CD4-positive, alpha-beta memory T cell (primary cell): Measurements from ENCODE around the gene RMC1. TPM values are rescaled to one million over a fixed set of nuclear protein-coding genes. Genes with fewer than 3 reads are reported as not detected.
A peak's percentile ranks its signal among the peaks of the same experiment; 100 is the strongest.

ENCODE experiments used
- CTCF ChIA-PET: fragments of 350-600 bp; sonication (Branson Sonifier 250); formaldehyde crosslinking; loops from one replicate; lab custom pipeline; 2021; ENCODE audit warnings: inconsistent platforms; ENCODE audit not compliant: partially characterized antibody; lab: Charles Lee
- POLR2A ChIA-PET: fragments of 350-600 bp; sonication (Branson Sonifier 250); formaldehyde crosslinking; loops from one replicate; lab custom pipeline; 2021; ENCODE audit not compliant: partially characterized antibody; lab: Charles Lee
- DNase-seq, 5 donors: peaks; one replicate each; pipeline versions ENCODE4 v3.0.0 to v3.0.0-alpha.2; 2020 to 2022; ENCODE audit warnings: mixed read lengths in 1 of 5
- H3K27ac ChIP-seq: one replicate; pipeline ENCODE4 v1.7.0; 2013; ENCODE audit warnings: low read depth, low read length
- H3K27me3 ChIP-seq: 2 replicates; pipeline ENCODE4 v1.7.0; 2013; ENCODE audit warnings: mild to moderate bottlenecking, low read length, moderate library complexity; ENCODE audit not compliant: insufficient read depth
- H3K36me3 ChIP-seq: 2 replicates; pipeline ENCODE4 v1.7.0; 2013; ENCODE audit warnings: mild to moderate bottlenecking, low read length, moderate library complexity; ENCODE audit not compliant: insufficient read depth
- H3K4me1 ChIP-seq: 2 replicates; pipeline ENCODE4 v1.7.0; 2013; ENCODE audit warnings: mild to moderate bottlenecking, low read length, moderate library complexity; ENCODE audit not compliant: insufficient read depth
- H3K4me3 ChIP-seq, 2 donors: one replicate each; pipeline ENCODE4 v1.7.0; 2013; ENCODE audit warnings: low read length in 2 of 2, mild to moderate bottlenecking in 1 of 2
- H3K9me3 ChIP-seq, 2 donors: one replicate each; pipeline ENCODE4 v1.7.0; 2013; ENCODE audit warnings: low read length in 2 of 2, control low read depth in 1 of 2; ENCODE audit not compliant: control insufficient read depth in 1 of 2
- H3K27ac Mint-ChIP-seq, 7 donors: one replicate each; pipeline ENCODE4 v1.8.0; 2020 to 2021; ENCODE audit warnings: mixed read lengths in 7 of 7, mild to moderate bottlenecking in 6 of 7, inconsistent platforms in 3 of 7, moderate library complexity in 3 of 7
- H3K27me3 Mint-ChIP-seq, 2 donors: one replicate each; pipeline ENCODE4 v1.8.0; 2020 to 2021; ENCODE audit warnings: mixed read lengths in 2 of 2
- H3K36me3 Mint-ChIP-seq, 2 donors: one replicate each; pipeline ENCODE4 v1.8.0; 2020 to 2021; ENCODE audit warnings: mixed read lengths in 2 of 2, inconsistent platforms in 1 of 2, mild to moderate bottlenecking in 1 of 2
- H3K4me1 Mint-ChIP-seq, 4 donors: one replicate each; pipeline ENCODE4 v1.8.0; 2020 to 2021; ENCODE audit warnings: mixed read lengths in 4 of 4, mild to moderate bottlenecking in 1 of 4
- H3K4me3 Mint-ChIP-seq, 8 donors: one replicate each; pipeline ENCODE4 v1.8.0; 2020 to 2021; ENCODE audit warnings: mixed read lengths in 8 of 8, mild to moderate bottlenecking in 7 of 8, moderate library complexity in 6 of 8, inconsistent platforms in 3 of 8
- H3K9me3 Mint-ChIP-seq, 8 donors: one replicate each; pipeline ENCODE4 v1.8.0; 2020 to 2021; ENCODE audit warnings: mixed read lengths in 8 of 8, mild to moderate bottlenecking in 5 of 8, inconsistent platforms in 3 of 8, moderate library complexity in 1 of 8
- intact Hi-C: fragments of 100-400 bp; cut with micrococcal nuclease; formaldehyde crosslinking; loops from one replicate; pipeline ENCODE4 v1.15.1; 2023
- polyA plus RNA-seq, 2 donors: library from polyadenylated mRNA; unstranded; fragments of 300-500 nt; fragmentation: Illumina TruSeq; gene quantifications; one replicate each; pipeline ENCODE4 v1.2.3, GENCODE V29; 2021
- total RNA-seq, 2 experiments: library from RNA; stranded (reverse); gene quantifications; one replicate each; pipeline ENCODE4 v1.2.3, GENCODE V29; 2021

The RMC1 gene
- total and polyA plus RNA-seq, 4 experiments from 2014 or later: 42.7 to 56.6 (median 51.2) TPM

GRCh38 chr18:23519734-23520133 lies 16.4 kb downstream of the RMC1 start:
- H3K4me1 Mint-ChIP-seq: peaks cover 6 to 13% (median 8%) of the 10 kb centered on the region in 4 donors
- ChIA-PET POLR2A (interaction anchor here (0.7 to 1.1 kb wide), 3 partner anchors 9 to 22 kb away, joined by 3 read pairs; no protein-coding TSS in a partner anchor), CTCF (interaction anchor here (0.9 kb wide), 1 partner anchor 68 kb away, joined by 5 read pairs; no protein-coding TSS in a partner anchor)
- H3K36me3 ChIP-seq: peaks cover 76% of the 10 kb centered on the region
- H3K36me3 Mint-ChIP-seq: peaks cover 52 to 83% of the 10 kb centered on the region in 2 donors
- no peak overlapping the region for H3K4me3 Mint-ChIP-seq
- DNase-seq: no peak
- no peaks in the 10 kb centered on the region for H3K9me3 Mint-ChIP-seq
- peaks cover 4% of the 10 kb centered on the region for H3K4me1 ChIP-seq
- no peak overlapping the region for H3K27ac ChIP-seq
- intact Hi-C loops: loop anchor here (5.0 kb wide), 1 partner anchor 293 kb away; no protein-coding TSS in a partner anchor
- no peaks in the 10 kb centered on the region for H3K27me3 ChIP-seq
- no peaks in the 10 kb centered on the region for H3K9me3 ChIP-seq
- H3K4me3 ChIP-seq: no peak overlapping the region
- H3K27me3 Mint-ChIP-seq: no peaks in the 10 kb centered on the region
- H3K27ac Mint-ChIP-seq: peak overlapping the region in 2 of 7 donors; percentile 9 to 79

- POLR2A ChIA-PET: no interaction called here
These were observed 18.0 kb downstream of the RMC1 start for GRCh38 chr18:23521271-23521670.

GRCh38 chr18:23521907-23522306 lies 18.6 kb downstream of the RMC1 start:
- intact Hi-C loops: no loop called here
- no peaks in the 10 kb centered on the region for H3K4me1 ChIP-seq
- peaks cover 0 to 5% (median 3%) of the 10 kb centered on the region in 4 donors for H3K4me1 Mint-ChIP-seq
- no peak overlapping the region for H3K27ac ChIP-seq
- no peak for DNase-seq
- H3K27ac Mint-ChIP-seq: peak overlapping the region in 2 of 7 donors; percentile 46 to 47
- H3K36me3 Mint-ChIP-seq: peaks cover 55 to 82% of the 10 kb centered on the region in 2 donors
- H3K36me3 ChIP-seq: peaks cover 83% of the 10 kb centered on the region
- no peaks in the 10 kb centered on the region for H3K27me3 ChIP-seq
- no peaks in the 10 kb centered on the region for H3K9me3 Mint-ChIP-seq
- ChIA-PET CTCF (interaction anchor here (1.2 to 2.3 kb wide), 2 partner anchors 16 to 181 kb away, joined by 3 to 7 read pairs; no protein-coding TSS in a partner anchor), POLR2A (interaction anchor here (1.8 kb wide), 1 partner anchor 63 kb away, joined by 7 read pairs; no protein-coding TSS in a partner anchor)
- H3K4me3 Mint-ChIP-seq: no peak overlapping the region
- H3K9me3 ChIP-seq: no peaks in the 10 kb centered on the region
- H3K4me3 ChIP-seq: no peak overlapping the region
- H3K27me3 Mint-ChIP-seq: no peaks in the 10 kb centered on the region

More at GRCh38 chr18:23521271-23521670, 18.0 kb downstream of the RMC1 start:
- Histone ChIP-seq H3K9me3 (no peaks in the 10 kb centered on the region), H3K27ac (no peak overlapping the region), H3K27me3 (no peaks in the 10 kb centered on the region), H3K36me3 (peaks cover 77% of the 10 kb centered on the region), H3K4me3 (no peak overlapping the region), H3K4me1 (peaks cover under 1% of the 10 kb centered on the region)
- intact Hi-C loops: no loop called here
- Mint-ChIP-seq H3K27me3 (no peaks in the 10 kb centered on the region), H3K4me3 (no peak overlapping the region), H3K36me3 (peaks cover 51 to 77% of the 10 kb centered on the region in 2 donors), H3K27ac (peak overlapping the region in 4 of 7 donors; percentile 5 to 65 (median 47)), H3K4me1 (peaks cover under 1 to 5% (median 3%) of the 10 kb centered on the region in 4 donors), H3K9me3 (no peaks in the 10 kb centered on the region)
- CTCF ChIA-PET: interaction anchor here (2.3 kb wide), 1 partner anchor 15 kb away, joined by 7 read pairs; no protein-coding TSS in a partner anchor
- no peak for DNase-seq

DNA sequence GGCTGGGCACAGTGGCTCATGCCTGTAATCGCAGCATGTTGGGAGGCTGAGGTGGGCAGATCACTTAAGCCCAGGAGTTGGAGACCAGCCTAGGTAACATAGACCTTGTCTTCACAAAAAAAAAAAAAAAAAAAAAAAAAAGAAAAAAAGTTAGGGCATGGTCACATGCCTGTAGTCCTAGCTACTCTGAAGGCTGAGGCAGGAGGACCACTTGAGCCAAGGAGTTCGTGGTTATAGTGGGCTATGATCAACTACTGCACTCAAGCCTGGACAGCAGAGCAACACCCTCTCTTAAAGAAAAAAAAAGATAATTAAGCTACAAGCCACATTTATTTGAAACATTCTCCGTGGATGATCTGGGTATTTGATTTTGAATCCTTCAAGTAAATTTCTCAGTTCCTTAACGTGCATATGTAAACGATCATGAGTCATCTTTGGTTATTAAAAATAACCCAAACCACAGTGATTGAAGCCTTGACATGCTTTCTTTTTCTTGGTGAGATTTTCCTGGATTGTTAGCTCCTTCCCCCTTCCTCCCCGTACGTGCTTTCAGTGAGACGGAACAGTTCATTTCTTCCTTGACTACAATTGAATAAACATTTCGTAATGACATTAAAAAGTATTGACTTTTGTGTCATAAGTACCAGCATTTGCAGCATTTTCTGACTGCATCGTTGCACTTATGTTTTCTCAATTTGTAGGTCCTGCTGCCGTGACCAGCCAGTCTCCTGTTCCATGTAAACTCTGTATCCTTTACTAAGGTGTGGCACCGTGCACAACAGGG lies 20.3 kb downstream of the RMC1 start:
- Histone ChIP-seq H3K27ac (no peak overlapping the region), H3K36me3 (peaks cover 82% of the 10 kb centered on the region), H3K27me3 (no peaks in the 10 kb centered on the region), H3K9me3 (no peaks in the 10 kb centered on the region), H3K4me3 (no peak overlapping the region), H3K4me1 (no peaks in the 10 kb centered on the region)
- Mint-ChIP-seq H3K27ac (peak overlapping the region in 3 of 7 donors; percentile 8 to 81 (median 24)), H3K36me3 (peaks cover 54 to 82% of the 10 kb centered on the region in 2 donors), H3K4me3 (no peak overlapping the region), H3K4me1 (peaks cover 0 to 5% (median 3%) of the 10 kb centered on the region in 4 donors), H3K9me3 (no peaks in the 10 kb centered on the region), H3K27me3 (no peaks in the 10 kb centered on the region)
- CTCF ChIA-PET: interaction anchor here (0.8 to 2.3 kb wide), 4 partner anchors 11 to 64 kb away, joined by 3 to 7 read pairs (median 4); no protein-coding TSS in a partner anchor
- intact Hi-C loops: no loop called here
- no peak for DNase-seq
- POLR2A ChIA-PET: interaction anchor here (1.8 kb wide), 1 partner anchor 62 kb away, joined by 7 read pairs; no protein-coding TSS in a partner anchor

DNA sequence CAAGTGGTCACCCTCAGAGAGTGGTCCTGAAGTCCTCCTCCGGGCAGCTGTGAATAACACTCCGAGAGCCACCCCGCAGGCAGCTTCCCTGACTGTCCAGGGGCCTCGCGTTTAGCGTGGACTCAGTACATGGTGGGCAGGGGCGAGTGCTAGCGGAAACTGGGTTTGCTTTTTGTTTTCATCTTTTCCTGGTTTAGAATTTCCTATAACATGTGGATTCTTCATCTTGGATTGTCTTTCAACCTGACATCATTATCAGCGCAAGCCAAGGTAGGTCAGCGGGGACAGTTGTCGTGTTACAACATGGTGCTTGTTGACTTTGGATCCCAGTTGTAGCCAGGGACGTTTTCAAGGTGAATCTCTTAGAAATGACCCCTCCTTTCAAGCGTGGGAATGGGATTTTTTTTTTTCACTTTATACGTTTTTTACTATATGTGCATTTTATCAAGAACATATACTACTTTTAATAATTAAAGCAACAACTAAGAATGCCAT lies 20.9 kb downstream of the RMC1 start:
- no peak overlapping the region for H3K27ac ChIP-seq
- no peak overlapping the region for H3K4me3 Mint-ChIP-seq
- no peaks in the 10 kb centered on the region for H3K4me1 ChIP-seq
- no peaks in the 10 kb centered on the region for H3K9me3 ChIP-seq
- no peaks in the 10 kb centered on the region for H3K27me3 Mint-ChIP-seq
- ChIA-PET CTCF (interaction anchor here (1.3 kb wide), 1 partner anchor 48 kb away, joined by 3 read pairs; no protein-coding TSS in a partner anchor), POLR2A (no interaction called here)
- H3K4me3 ChIP-seq: no peak overlapping the region
- intact Hi-C loops: no loop called here
- no peaks in the 10 kb centered on the region for H3K9me3 Mint-ChIP-seq
- peak overlapping the region in 2 of 7 donors; percentile 8 to 68 for H3K27ac Mint-ChIP-seq
- peaks cover 56 to 82% of the 10 kb centered on the region in 2 donors for H3K36me3 Mint-ChIP-seq
- H3K4me1 Mint-ChIP-seq: peaks cover 0 to 5% (median 3%) of the 10 kb centered on the region in 4 donors
- H3K27me3 ChIP-seq: no peaks in the 10 kb centered on the region
- peaks cover 82% of the 10 kb centered on the region for H3K36me3 ChIP-seq
- DNase-seq: no peak

DNA sequence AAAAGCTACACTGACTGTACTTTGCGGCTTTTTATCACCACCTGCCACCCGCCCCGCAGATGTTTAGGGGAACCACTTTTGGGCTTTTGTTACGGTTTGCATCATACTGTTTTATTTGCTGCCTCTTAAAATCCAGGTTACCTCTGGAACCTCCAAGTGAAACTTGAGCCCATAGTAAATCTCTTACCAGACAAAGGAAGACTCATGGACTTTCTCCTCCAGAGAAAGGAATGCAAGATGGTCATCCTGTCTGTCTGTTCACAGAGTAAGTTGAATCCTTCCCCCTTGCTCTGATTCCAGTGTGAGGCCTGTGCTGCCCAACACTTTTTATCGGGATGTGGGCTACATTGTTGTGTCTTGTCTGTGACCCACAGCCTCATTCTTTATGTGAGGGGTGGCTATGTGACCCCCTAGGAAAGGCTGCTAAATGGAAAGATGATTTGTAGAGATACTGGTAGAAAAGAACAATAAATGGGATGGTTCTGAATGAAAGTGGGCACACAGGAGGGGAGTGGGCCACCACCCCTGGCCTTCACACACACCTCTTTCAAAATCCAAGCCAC lies 23.3 kb downstream of the RMC1 start:
- peaks cover 81% of the 10 kb centered on the region for H3K36me3 ChIP-seq
- ChIA-PET CTCF (interaction anchor here (1.5 kb wide), 1 partner anchor 28 kb away, joined by 4 read pairs; no protein-coding TSS in a partner anchor), POLR2A (no interaction called here)
- no peak overlapping the region for H3K27ac ChIP-seq
- H3K4me1 Mint-ChIP-seq: peaks cover 0 to 5% (median 3%) of the 10 kb centered on the region in 4 donors
- no peaks in the 10 kb centered on the region for H3K27me3 ChIP-seq
- H3K36me3 Mint-ChIP-seq: peaks cover 60 to 86% of the 10 kb centered on the region in 2 donors
- H3K4me1 ChIP-seq: no peaks in the 10 kb centered on the region
- H3K9me3 Mint-ChIP-seq: no peaks in the 10 kb centered on the region
- intact Hi-C loops: no loop called here
- H3K9me3 ChIP-seq: no peaks in the 10 kb centered on the region
- H3K4me3 Mint-ChIP-seq: no peak overlapping the region
- peak overlapping the region in 2 of 7 donors; percentile 29 to 41 for H3K27ac Mint-ChIP-seq
- no peaks in the 10 kb centered on the region for H3K27me3 Mint-ChIP-seq
- H3K4me3 ChIP-seq: no peak overlapping the region
- DNase-seq: no peak
